HTR-8/SVneo (cell line): ENCODE measurements around the gene MAST4.

Experiments used
- DNase-seq: peaks from one replicate; pipeline ENCODE4 v3.0.0; 2011; ENCODE audit warnings: low spot score, mixed read lengths; ENCODE audit not compliant: insufficient read length
- FAIRE-seq: peaks from 2 replicates; lab custom pipeline; 2011; peaks lifted over from hg19 to GRCh38; lab: Jason Lieb, UNC

MAST4 gene

GRCh38 chr5:67203701-67204074 lies 607.5 kb downstream of the MAST4 start:
- FAIRE-seq (no peak), DNase-seq (no peak)

GRCh38 chr5:67204821-67205220 lies 608.6 kb downstream of the MAST4 start:
- DNase-seq (no peak), FAIRE-seq (no peak)

- FAIRE-seq (no peak), DNase-seq (no peak)
Observed at GRCh38 chr5:67205981-67206380, 609.8 kb downstream of the MAST4 start.

GRCh38 chr5:67206461-67206860 lies 610.3 kb downstream of the MAST4 start:
- FAIRE-seq (no peak), DNase-seq (no peak)

- FAIRE-seq = no peak
- DNase-seq = peak; percentile 11
Observed at GRCh38 chr5:67206929-67207328, 610.7 kb downstream of the MAST4 start.

- DNase-seq (no peak), FAIRE-seq (no peak)
Observed at GRCh38 chr5:67208403-67208802, 612.2 kb downstream of the MAST4 start.

- DNase-seq (peak; percentile 68), FAIRE-seq (no peak)
Observed at GRCh38 chr5:67209141-67209771, 613.1 kb downstream of the MAST4 start.

- FAIRE-seq (no peak), DNase-seq (no peak)
Observed at GRCh38 chr5:67211926-67212325, 615.7 kb downstream of the MAST4 start.

- FAIRE-seq = no peak
Observed at GRCh38 chr5:67214036-67214435, 617.8 kb downstream of the MAST4 start.

GRCh38 chr5:67214707-67215447 lies 618.7 kb downstream of the MAST4 start:
- FAIRE-seq = peak; percentile 16
- DNase-seq = no peak

More at GRCh38 chr5:67214036-67214435, 617.8 kb downstream of the MAST4 start:
- DNase-seq = no peak

GRCh38 chr5:67215519-67216471 lies 619.6 kb downstream of the MAST4 start:
- no peak for FAIRE-seq
- no peak for DNase-seq

GRCh38 chr5:67216564-67216963 lies 620.4 kb downstream of the MAST4 start:
- FAIRE-seq = no peak

More at GRCh38 chr5:67216564-67216963, 620.4 kb downstream of the MAST4 start:
- no peak for DNase-seq
